ENCODE measurements around the gene TTLL6.
"Not testable (repeated sequence)": the region's sequence is repeated elsewhere in the genome, so short reads cannot be mapped to it uniquely, and the experiment has no call there.

Gene TTLL6

GRCh38 chr17:48718227-48718760, 98.7 kb downstream of the TTLL6 start:
- H3K4me3 ChIP-seq (ENCODE audit: insufficient read depth, low read length, poor library complexity, severe bottlenecking), result no peak overlapping the region
- no peaks in the 10 kb centered on the region for H4K20me1 ChIP-seq (ENCODE audit: low read depth, low read length)

GRCh38 chr17:48717367-48718226, 99.4 kb downstream of the TTLL6 start:
- TF ChIP-seq CTCF (IDR thresholded peaks at IDR 0.05; ENCODE audit: insufficient read depth, low read length, poor library complexity, severe bottlenecking) (no peak), EZH2phosphoT487 (conservative IDR thresholded peaks at IDR 0.05; ENCODE audit: low read length) (no peak)
- H3F3A ChIP-seq (ENCODE audit: insufficient read depth), result no peaks in the 10 kb centered on the region
- H3K36me3 ChIP-seq (ENCODE audit: low read length), result no peaks in the 10 kb centered on the region
- no peak overlapping the region for H3K27ac ChIP-seq (ENCODE audit: low read depth, low read length)
- H3K9me3 ChIP-seq (ENCODE audit: insufficient read depth, low read length), result no peaks in the 10 kb centered on the region
- H2AFZ ChIP-seq (ENCODE audit: low read depth, low read length, severe bottlenecking), result no peak overlapping the region
- no peaks in the 10 kb centered on the region for H4K20me1 ChIP-seq (ENCODE audit: low read depth, low read length)
- H3K27me3 ChIP-seq (ENCODE audit: low read length), result no peaks in the 10 kb centered on the region
- no peak overlapping the region for H3K4me2 ChIP-seq (ENCODE audit: low read depth, low read length, poor library complexity, severe bottlenecking)
- H3K79me2 ChIP-seq (ENCODE audit: insufficient read depth, low read length), result no peaks in the 10 kb centered on the region
- no peak overlapping the region for H3K9ac ChIP-seq (ENCODE audit: low read length)
- H3K9me2 ChIP-seq (replicated peaks; ENCODE audit: insufficient read depth, low read length), result no peaks in the 10 kb centered on the region
- no peak overlapping the region for H3K4me3 ChIP-seq (ENCODE audit: insufficient read depth, low read length, poor library complexity, severe bottlenecking)

More at GRCh38 chr17:48718227-48718760, 98.7 kb downstream of the TTLL6 start:
- TF ChIP-seq CTCF (IDR thresholded peaks at IDR 0.05; ENCODE audit: insufficient read depth, low read length, poor library complexity, severe bottlenecking) (no peak), EZH2phosphoT487 (conservative IDR thresholded peaks at IDR 0.05; ENCODE audit: low read length) (no peak)
- Histone ChIP-seq H3K27ac (ENCODE audit: low read depth, low read length) (no peak overlapping the region), H2AFZ (ENCODE audit: low read depth, low read length, severe bottlenecking) (no peak overlapping the region), H3K27me3 (ENCODE audit: low read length) (no peaks in the 10 kb centered on the region), H3F3A (ENCODE audit: insufficient read depth) (no peaks in the 10 kb centered on the region), H3K9ac (ENCODE audit: low read length) (no peak overlapping the region), H3K9me3 (ENCODE audit: insufficient read depth, low read length) (no peaks in the 10 kb centered on the region), H3K79me2 (ENCODE audit: insufficient read depth, low read length) (no peaks in the 10 kb centered on the region), H3K4me2 (ENCODE audit: low read depth, low read length, poor library complexity, severe bottlenecking) (no peak overlapping the region), H3K9me2 (replicated peaks; ENCODE audit: insufficient read depth, low read length) (no peaks in the 10 kb centered on the region), H3K36me3 (ENCODE audit: low read length) (no peaks in the 10 kb centered on the region)

- not testable (repeated sequence) for H3K4me3 ChIP-seq (ENCODE audit: insufficient read depth, low read length, poor library complexity, severe bottlenecking); H3K27me3 ChIP-seq (ENCODE audit: low read length); H3F3A ChIP-seq (ENCODE audit: insufficient read depth); H3K27ac ChIP-seq (ENCODE audit: low read depth, low read length); H3K9me3 ChIP-seq (ENCODE audit: insufficient read depth, low read length); H3K9ac ChIP-seq (ENCODE audit: low read length); H3K4me2 ChIP-seq (ENCODE audit: low read depth, low read length, poor library complexity, severe bottlenecking); H3K9me2 ChIP-seq (replicated peaks; ENCODE audit: insufficient read depth, low read length); H4K20me1 ChIP-seq (ENCODE audit: low read depth, low read length); H3K36me3 ChIP-seq (ENCODE audit: low read length); H3K79me2 ChIP-seq (ENCODE audit: insufficient read depth, low read length); H2AFZ ChIP-seq (ENCODE audit: low read depth, low read length, severe bottlenecking)
Measured at GRCh38 chr17:48716549-48716948, 100.5 kb downstream of the TTLL6 start.
